Duodenal mucosa (tissue), 2 donors: ENCODE data around the gene SFXN2.

Source experiments
- H3K27ac ChIP-seq: one replicate; pipeline ENCODE4 v1.7.0; 2013; ENCODE audit warnings: low read depth, low read length
- H3K27me3 ChIP-seq, 2 donors: one replicate each; pipeline ENCODE4 v1.7.0; 2013; ENCODE audit warnings: low read length in 2 of 2, control low read depth in 1 of 2; ENCODE audit not compliant: insufficient read depth in 2 of 2, control insufficient read depth in 1 of 2
- H3K36me3 ChIP-seq, 2 donors: one replicate each; pipeline ENCODE4 v1.7.0; 2013; ENCODE audit warnings: low read length in 2 of 2, control low read depth in 1 of 2; ENCODE audit not compliant: insufficient read depth in 2 of 2, control insufficient read depth in 1 of 2
- H3K4me1 ChIP-seq, 2 donors: one replicate each; pipeline ENCODE4 v1.7.0; 2013; ENCODE audit warnings: low read length in 2 of 2, control low read depth in 1 of 2; ENCODE audit not compliant: insufficient read depth in 2 of 2, control insufficient read depth in 1 of 2
- H3K4me3 ChIP-seq, 2 donors: one replicate each; pipeline ENCODE4 v1.7.0; 2013; ENCODE audit warnings: low read length in 2 of 2, low read depth in 1 of 2
- H3K9ac ChIP-seq, 2 donors: one replicate each; pipeline ENCODE4 v1.7.0; 2013; ENCODE audit warnings: low read length in 2 of 2, low read depth in 1 of 2
- H3K9me3 ChIP-seq, 2 donors: one replicate each; pipeline ENCODE4 v1.7.0; 2013; ENCODE audit warnings: low read length in 2 of 2, control low read depth in 1 of 2; ENCODE audit not compliant: control insufficient read depth in 1 of 2

SFXN2 gene

DNA sequence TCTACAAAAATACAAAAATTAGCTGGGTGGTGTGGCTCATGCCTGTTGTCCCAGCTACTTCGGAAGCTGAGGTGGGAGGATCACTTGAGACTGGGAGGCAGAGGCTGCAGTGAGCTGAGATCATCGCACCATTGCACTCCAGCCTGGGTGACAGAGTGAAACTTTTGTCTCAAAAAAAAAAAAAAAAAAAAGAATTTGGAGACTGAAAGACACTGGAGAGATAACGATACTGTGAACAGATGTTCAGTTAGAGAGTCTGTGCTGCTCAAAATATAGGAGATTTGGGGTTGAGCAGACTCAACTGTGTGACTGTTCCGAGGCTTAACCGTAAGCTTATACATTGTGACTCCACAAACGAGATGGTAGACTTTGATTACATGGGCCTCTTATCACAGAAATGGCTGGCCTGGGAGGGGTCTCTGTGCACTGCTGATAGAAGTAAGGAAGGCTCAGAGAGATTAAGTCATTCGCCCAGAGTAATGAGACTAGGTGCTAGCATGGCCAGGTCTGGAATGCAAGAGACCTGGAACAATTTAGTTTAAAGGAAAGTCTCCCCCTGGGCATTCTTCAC lies 48.7 kb downstream of the SFXN2 start:
- Histone ChIP-seq H3K27ac (no peak overlapping the region), H3K27me3 (no peaks in the 10 kb centered on the region), H3K4me1 (peaks cover 0 to 10% of the 10 kb centered on the region in 2 donors)

DNA sequence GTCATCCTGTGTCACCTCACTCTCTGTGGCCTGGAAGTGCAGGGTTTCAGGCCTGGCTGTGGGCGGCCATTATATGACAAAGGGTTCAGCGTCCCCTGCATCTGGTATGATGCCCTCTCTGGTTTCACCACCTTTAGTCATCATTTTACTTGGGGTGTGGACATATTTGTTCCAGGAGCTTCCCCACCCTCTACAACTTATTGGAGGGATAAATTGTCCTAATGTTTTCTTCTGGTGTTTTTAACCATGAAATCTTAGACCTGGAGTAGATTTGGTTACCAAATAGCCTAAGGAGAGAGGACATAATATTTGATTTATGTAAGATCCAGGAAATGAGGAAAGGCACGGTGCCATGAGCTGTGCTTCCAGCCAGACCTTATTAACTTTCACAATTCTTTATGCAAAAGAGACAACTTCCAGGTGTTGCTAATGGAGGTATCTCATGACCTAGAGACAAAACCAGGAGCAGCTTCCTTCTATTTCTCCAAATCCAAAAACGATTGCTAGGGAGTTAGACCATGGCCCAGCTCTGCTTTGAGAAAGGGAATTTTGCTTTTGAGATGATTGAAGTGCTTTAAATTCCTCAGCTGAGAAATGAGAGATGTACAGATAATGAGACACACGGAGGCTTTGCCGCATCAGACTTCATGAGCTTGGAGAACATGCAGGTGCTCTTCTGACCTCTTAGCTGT lies 50.2 kb downstream of the SFXN2 start:
- H3K27ac ChIP-seq, result no peak overlapping the region
- H3K36me3 ChIP-seq, result peaks cover 0 to 3% of the 10 kb centered on the region in 2 donors
- H3K9ac ChIP-seq, result no peak overlapping the region
- no peaks in the 10 kb centered on the region for H3K27me3 ChIP-seq
- H3K4me3 ChIP-seq, result no peak overlapping the region
- H3K4me1 ChIP-seq, result peaks cover 0 to 10% of the 10 kb centered on the region in 2 donors
- no peaks in the 10 kb centered on the region for H3K9me3 ChIP-seq

More for the DNA sequence above, 48.7 kb downstream of the SFXN2 start:
- Histone ChIP-seq H3K9me3 (no peaks in the 10 kb centered on the region), H3K36me3 (peaks cover 0 to 3% of the 10 kb centered on the region in 2 donors), H3K9ac (no peak overlapping the region), H3K4me3 (no peak overlapping the region)

DNA sequence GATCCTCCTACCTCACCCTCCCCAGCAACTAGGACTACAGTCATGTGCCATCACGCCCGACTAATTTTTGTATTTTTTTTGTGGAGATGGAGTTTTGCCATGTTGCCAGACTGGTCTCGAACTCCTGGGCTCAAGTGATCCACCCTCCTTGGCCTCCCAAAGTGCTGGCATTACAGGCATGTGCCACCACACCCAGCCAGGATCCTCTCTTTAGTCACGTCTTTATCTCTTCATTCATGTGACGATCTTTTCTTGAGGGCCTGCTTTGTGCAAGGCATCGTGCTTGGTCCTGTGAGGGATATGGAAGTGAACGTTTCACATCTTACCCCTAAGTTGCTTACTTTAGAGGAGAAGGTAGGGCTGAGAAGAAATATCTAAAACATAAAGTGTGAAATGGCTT lies 50.9 kb downstream of the SFXN2 start:
- H3K27ac ChIP-seq, result no peak overlapping the region

DNA sequence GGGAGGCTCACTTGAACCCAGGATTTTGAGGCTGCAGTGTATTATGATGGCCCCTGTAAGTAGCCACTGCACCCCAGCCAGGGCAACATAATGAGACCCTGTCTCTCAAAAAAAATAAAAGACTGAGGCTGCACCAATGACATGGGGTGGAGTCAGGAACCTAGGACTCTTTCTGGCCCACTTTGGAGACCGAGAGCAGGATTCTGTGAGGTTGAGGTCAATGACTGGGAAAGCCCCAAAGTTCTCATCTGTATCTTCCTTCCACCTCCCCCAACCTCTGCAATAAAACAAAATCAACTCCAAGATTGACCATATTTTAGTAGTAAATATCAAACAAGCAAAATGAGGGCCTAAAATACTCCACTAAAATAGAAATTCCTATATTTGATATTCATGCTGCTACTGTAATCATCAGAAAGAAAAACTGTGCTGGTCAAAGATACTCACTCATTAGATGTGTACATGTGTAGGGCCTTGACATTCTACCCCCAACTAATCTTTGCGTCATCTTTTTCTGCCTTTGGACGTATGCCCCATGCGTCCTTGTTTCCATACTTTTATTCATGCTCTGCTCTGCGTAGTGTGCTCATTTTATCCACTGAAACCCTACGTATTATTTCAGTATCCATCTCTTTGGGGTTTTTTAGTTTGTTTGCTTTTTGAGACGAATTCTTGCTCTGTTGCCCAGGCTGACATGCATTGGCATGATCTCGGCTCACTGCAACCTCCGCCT lies 53.2 kb downstream of the SFXN2 start:
- no peaks in the 10 kb centered on the region for H3K9me3 ChIP-seq
- H3K27me3 ChIP-seq, result no peaks in the 10 kb centered on the region
- peaks cover 0 to 3% of the 10 kb centered on the region in 2 donors for H3K36me3 ChIP-seq
- H3K27ac ChIP-seq, result no peak overlapping the region
- peaks cover 0 to 10% of the 10 kb centered on the region in 2 donors for H3K4me1 ChIP-seq
- H3K4me3 ChIP-seq, result no peak overlapping the region
- H3K9ac ChIP-seq, result no peak overlapping the region

More for the DNA sequence above, 50.9 kb downstream of the SFXN2 start:
- Histone ChIP-seq H3K27me3 (no peaks in the 10 kb centered on the region), H3K36me3 (peaks cover 0 to 3% of the 10 kb centered on the region in 2 donors), H3K9ac (no peak overlapping the region), H3K9me3 (no peaks in the 10 kb centered on the region), H3K4me1 (peaks cover 0 to 10% of the 10 kb centered on the region in 2 donors), H3K4me3 (no peak overlapping the region)

DNA sequence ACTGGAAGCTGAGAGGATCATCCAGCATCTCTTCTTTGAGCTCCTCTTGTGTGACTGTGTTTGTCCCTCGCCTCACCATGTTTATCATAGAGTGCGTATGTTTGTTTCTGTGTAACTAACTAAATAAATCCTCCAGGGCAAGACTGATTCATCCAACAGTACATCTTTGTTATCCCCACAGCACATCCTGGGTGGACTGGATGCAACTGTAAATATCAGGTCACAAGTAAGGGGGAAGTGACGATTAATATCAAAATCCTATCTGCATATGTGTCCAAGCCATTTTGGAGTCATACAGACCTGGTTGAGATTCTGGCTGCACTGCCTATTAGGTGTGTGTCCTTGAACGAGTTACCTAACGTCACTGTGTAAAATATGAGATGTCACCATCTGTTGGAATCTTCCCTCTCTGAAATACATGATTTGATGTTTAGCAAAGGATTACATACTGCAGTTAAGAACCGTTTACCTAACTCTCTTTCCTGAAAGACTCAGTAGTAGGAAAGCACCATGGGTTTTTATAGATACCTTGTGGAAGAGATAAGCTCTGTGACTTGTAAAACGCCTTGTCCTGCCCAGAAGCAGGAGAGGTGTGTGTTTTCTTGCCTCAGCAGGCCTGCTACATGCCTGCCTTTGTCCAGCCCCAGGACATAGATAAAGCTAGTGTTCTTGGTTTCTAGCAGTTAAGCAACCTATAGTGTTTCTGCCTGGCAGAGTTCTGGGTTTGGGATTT lies 55.1 kb downstream of the SFXN2 start:
- Histone ChIP-seq H3K36me3 (peaks cover 0 to 3% of the 10 kb centered on the region in 2 donors), H3K27me3 (no peaks in the 10 kb centered on the region), H3K9ac (no peak overlapping the region), H3K4me1 (peaks cover 9 to 19% of the 10 kb centered on the region in 2 donors), H3K9me3 (no peaks in the 10 kb centered on the region), H3K4me3 (no peak overlapping the region), H3K27ac (no peak overlapping the region)

DNA sequence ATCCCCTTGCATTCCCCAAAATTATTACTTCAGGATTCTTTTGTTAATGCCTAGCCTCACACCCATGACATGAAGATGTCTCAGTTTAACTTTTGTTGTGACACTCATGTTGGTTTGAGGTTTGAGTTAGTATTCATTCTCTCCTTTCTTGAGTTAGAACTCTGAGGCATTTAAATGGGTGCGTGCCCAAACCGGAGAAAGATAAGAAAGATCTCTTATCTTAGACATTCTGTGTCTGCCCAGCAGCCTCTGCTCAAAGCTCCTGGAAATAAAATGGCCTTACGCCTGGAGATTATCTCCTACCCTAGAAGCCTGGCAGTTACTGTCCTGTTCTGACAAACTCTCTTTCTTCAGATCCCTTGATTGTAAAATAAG lies 55.7 kb downstream of the SFXN2 start:
- Histone ChIP-seq H3K27me3 (no peaks in the 10 kb centered on the region), H3K27ac (no peak overlapping the region), H3K9ac (no peak overlapping the region), H3K4me1 (peaks cover 9 to 22% of the 10 kb centered on the region in 2 donors), H3K4me3 (no peak overlapping the region), H3K9me3 (no peaks in the 10 kb centered on the region), H3K36me3 (peaks cover 0 to 3% of the 10 kb centered on the region in 2 donors)

DNA sequence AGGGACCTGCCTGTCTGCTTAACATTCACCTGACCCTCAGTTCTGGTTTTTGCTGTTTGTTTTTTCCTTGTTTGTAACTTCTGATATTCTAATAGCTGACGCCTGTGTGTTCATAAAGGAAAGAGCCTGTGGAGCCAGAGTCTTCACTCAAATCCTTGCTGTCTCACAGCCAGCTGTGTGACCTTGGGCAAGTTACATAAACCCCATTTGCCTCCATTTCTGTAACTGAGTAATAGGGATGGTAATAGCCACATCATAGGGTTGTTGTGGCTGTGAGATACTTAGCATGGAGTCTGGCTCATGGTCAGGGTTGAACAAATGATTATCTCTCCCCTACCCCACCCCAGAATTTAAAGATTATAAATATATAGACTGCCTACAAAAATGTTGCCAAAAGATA lies 56.4 kb downstream of the SFXN2 start:
- H3K4me1 ChIP-seq, result peaks cover 15 to 29% of the 10 kb centered on the region in 2 donors
- H3K27me3 ChIP-seq, result no peaks in the 10 kb centered on the region
- H3K36me3 ChIP-seq, result no peaks in the 10 kb centered on the region
- H3K9me3 ChIP-seq, result no peaks in the 10 kb centered on the region
- H3K9ac ChIP-seq, result no peak overlapping the region
- no peak overlapping the region for H3K4me3 ChIP-seq
- no peak overlapping the region for H3K27ac ChIP-seq

DNA sequence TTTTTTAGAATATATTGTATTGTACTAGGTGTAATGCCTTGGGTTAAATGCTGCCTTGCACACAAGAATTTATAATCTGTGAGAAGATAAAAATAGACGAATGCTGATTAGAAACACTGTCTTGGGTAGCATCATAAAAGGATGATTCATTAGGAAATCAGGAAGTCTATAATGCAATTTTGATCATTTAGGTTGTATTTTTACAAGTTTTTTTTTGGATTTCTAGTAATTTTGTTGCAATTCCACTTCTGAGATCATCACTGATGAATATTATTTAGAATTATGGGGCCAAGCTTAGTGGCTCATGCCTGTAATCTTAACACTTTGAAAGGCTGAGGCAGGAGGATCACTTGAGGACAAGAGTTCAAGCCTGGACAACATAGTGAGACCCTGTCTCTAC lies 58.9 kb downstream of the SFXN2 start:
- Histone ChIP-seq H3K27me3 (no peaks in the 10 kb centered on the region), H3K4me1 (peaks cover 24 to 38% of the 10 kb centered on the region in 2 donors), H3K4me3 (no peak overlapping the region), H3K27ac (no peak overlapping the region), H3K36me3 (no peaks in the 10 kb centered on the region), H3K9me3 (no peaks in the 10 kb centered on the region), H3K9ac (no peak overlapping the region)

DNA sequence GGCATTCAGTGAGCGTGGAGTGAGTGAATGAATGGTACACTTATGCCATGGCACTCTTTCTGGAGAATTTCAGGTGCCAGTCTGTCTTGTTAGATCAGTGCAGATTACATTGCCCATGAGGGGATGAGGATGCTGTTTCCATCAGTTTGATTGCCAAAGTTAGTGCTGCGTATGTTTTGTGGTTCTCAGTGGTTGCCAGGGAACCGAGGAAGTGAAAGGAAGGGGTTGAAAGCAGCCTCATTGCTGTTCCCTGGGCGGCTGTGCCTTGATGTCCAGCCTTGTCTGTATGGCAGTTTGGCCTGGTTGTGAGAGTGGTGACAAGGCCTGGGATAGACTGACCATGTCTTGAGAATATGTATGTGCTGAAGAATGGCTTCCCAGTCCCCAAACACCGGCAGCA lies 59.5 kb downstream of the SFXN2 start:
- H3K27ac ChIP-seq, result no peak overlapping the region
- no peaks in the 10 kb centered on the region for H3K36me3 ChIP-seq
- H3K27me3 ChIP-seq, result no peaks in the 10 kb centered on the region
- H3K4me1 ChIP-seq, result peaks cover 24 to 39% of the 10 kb centered on the region in 2 donors
- no peak overlapping the region for H3K9ac ChIP-seq
- H3K9me3 ChIP-seq, result no peaks in the 10 kb centered on the region
- H3K4me3 ChIP-seq, result no peak overlapping the region
